Endothelial cell of umbilical vein (primary cell): Measurements from ENCODE around the gene ANP32E. TPM values are rescaled to one million over a fixed set of nuclear protein-coding genes. Genes with fewer than 3 reads are reported as not detected.
A peak's percentile ranks its signal among the peaks of the same experiment; 100 is the strongest.

Source experiments
- BruUV-seq: library from RNA; stranded (reverse); fragments of 400-500 nt; replicated peaks from 2 replicates; lab custom pipeline; 2021; lab: Mats Ljungman, UMichigan
- CTCF ChIA-PET: fragments of 300-600, 350-600 bp; sonication (Branson Sonifier 250); formaldehyde crosslinking; loops from one replicate; lab custom pipeline; 2021; ENCODE audit warnings: antibody characterized with exemption, inconsistent platforms; lab: Charles Lee
- POLR2A ChIA-PET: fragments of 300-600, 350-600 bp; sonication (Branson Sonifier 250); formaldehyde crosslinking; loops from one replicate; lab custom pipeline; 2021; ENCODE audit warnings: antibody characterized with exemption, inconsistent platforms; lab: Charles Lee
- DNase-seq: peaks from one replicate; pipeline ENCODE4 v3.0.0-alpha.2; 2011; ENCODE audit warnings: low read depth, low spot score
- FAIRE-seq: peaks from 2 replicates; lab custom pipeline; 2011; peaks lifted over from hg19 to GRCh38; lab: Jason Lieb, UNC
- H2AFZ ChIP-seq: 2 replicates; pipeline ENCODE4 v1.6.0; 2012; ENCODE audit warnings: low read depth, low read length, control low read depth, inconsistent platforms
- H3K27ac ChIP-seq: 2 replicates; pipeline ENCODE4 v1.5.1; 2011; ENCODE audit warnings: low read depth, mild to moderate bottlenecking, control low read depth, low read length, moderate library complexity; ENCODE audit not compliant: insufficient read depth
- H3K27me3 ChIP-seq, 2 experiments: 2 replicates each; pipeline versions ENCODE4 v1.6.0 to v1.6.1; 2011; ENCODE audit warnings: low read length in 2 of 2, mixed read lengths in 1 of 2; ENCODE audit not compliant: control insufficient read depth in 2 of 2, insufficient read depth in 2 of 2
- H3K36me3 ChIP-seq, 2 experiments: 2 replicates in 1 of 2; 3 replicates in 1 of 2; pipeline ENCODE4 v1.5.1; 2011; ENCODE audit warnings: low read length in 2 of 2, mild to moderate bottlenecking in 1 of 2, moderate library complexity in 1 of 2; ENCODE audit not compliant: control insufficient read depth in 2 of 2, insufficient read depth in 2 of 2; ENCODE audit errors: extremely low read depth in 1 of 2
- H3K4me1 ChIP-seq: 3 replicates; pipeline ENCODE4 v1.5.1; 2011; ENCODE audit warnings: mild to moderate bottlenecking, low read length; ENCODE audit not compliant: control insufficient read depth, insufficient read depth; ENCODE audit errors: extremely low read depth
- H3K4me2 ChIP-seq: 2 replicates; pipeline ENCODE4 v1.6.1; 2011; ENCODE audit warnings: low read length, control low read depth, mixed read lengths; ENCODE audit not compliant: insufficient read depth
- H3K4me3 ChIP-seq, 3 experiments: fragments of 200-600 bp in 1 of 3; sonication (generic), shearing (Covaris generic) in 1 of 3; replicated peaks in 1 of 3; 2 replicates each; pipeline ENCODE4 v1.5.1; 2011 to 2016; ENCODE audit warnings: control low read depth in 3 of 3, low read length in 3 of 3, mild to moderate bottlenecking in 2 of 3, inconsistent platforms in 1 of 3, low read depth in 1 of 3, moderate library complexity in 1 of 3; ENCODE audit not compliant: insufficient read depth in 1 of 3
- H3K79me2 ChIP-seq: 2 replicates; pipeline ENCODE4 v1.6.0; 2012; ENCODE audit warnings: low read length, inconsistent platforms; ENCODE audit not compliant: control insufficient read depth, insufficient read depth
- H3K9ac ChIP-seq: replicated peaks from 2 replicates; pipeline ENCODE3; 2011; ENCODE audit warnings: low read length, control low read depth; ENCODE audit not compliant: insufficient read depth; ENCODE audit errors: extremely low read depth
- H3K9me1 ChIP-seq: replicated peaks from 3 replicates; pipeline ENCODE4 v1.6.0; 2011; ENCODE audit warnings: mild to moderate bottlenecking, low read length; ENCODE audit not compliant: control insufficient read depth, insufficient read depth; ENCODE audit errors: extremely low read depth
- H3K9me3 ChIP-seq: replicated peaks from 2 replicates; pipeline ENCODE4 v1.5.1; 2012; ENCODE audit warnings: low read length, inconsistent platforms; ENCODE audit not compliant: control insufficient read depth, insufficient read depth
- H4K20me1 ChIP-seq: replicated peaks from 2 replicates; pipeline ENCODE3; 2011; ENCODE audit warnings: mild to moderate bottlenecking, low read length; ENCODE audit not compliant: control insufficient read depth, insufficient read depth; ENCODE audit errors: extremely low read depth
- EZH2 ChIP-seq: IDR thresholded peaks from 2 replicates; pipeline ENCODE4 v1.6.1; 2012; ENCODE audit warnings: borderline replicate concordance, low read depth, mild to moderate bottlenecking, moderate library complexity, low read length, inconsistent platforms; ENCODE audit not compliant: severe bottlenecking
- FOS ChIP-seq: IDR thresholded peaks from 2 replicates; pipeline ENCODE4 v1.6.1; 2011; ENCODE audit warnings: mild to moderate bottlenecking, low read length, moderate library complexity, borderline replicate concordance; ENCODE audit not compliant: insufficient read depth
- GATA2 ChIP-seq: IDR thresholded peaks from 2 replicates; pipeline ENCODE4 v1.7.0; 2011; ENCODE audit warnings: low read depth, mild to moderate bottlenecking, moderate library complexity, mixed read lengths, low read length; ENCODE audit not compliant: insufficient read length, insufficient read depth
- JUN ChIP-seq: IDR thresholded peaks from 2 replicates; pipeline ENCODE4 v1.6.1; 2011; ENCODE audit warnings: borderline replicate concordance, low read depth; ENCODE audit not compliant: insufficient read length, insufficient read depth
- MYC ChIP-seq: IDR thresholded peaks from one replicate; pipeline ENCODE4 v1.6.1; 2011; ENCODE audit warnings: mild to moderate bottlenecking, low read depth, low read length
- POLR2A ChIP-seq: IDR thresholded peaks from 2 replicates; pipeline ENCODE4 v1.6.1; 2012; ENCODE audit warnings: low read depth, mild to moderate bottlenecking, control low read depth, low read length
- POLR2AphosphoS5 ChIP-seq: IDR thresholded peaks from 2 replicates; pipeline ENCODE4 v1.6.1; 2012; ENCODE audit warnings: low read depth, mild to moderate bottlenecking, control low read depth, low read length, moderate library complexity; ENCODE audit not compliant: insufficient read depth
- dilution Hi-C: fragments of 300-500 bp; cut with MboI; formaldehyde crosslinking; loops from one replicate; pipeline ENCODE4 v1.15.0; 2019; ENCODE audit warnings: low sequenced_read_pairs; ENCODE audit not compliant: extremely low pct_ligation_motif_present
- intact Hi-C: fragments of 100-400 bp; cut with micrococcal nuclease; formaldehyde crosslinking; loops from one replicate; pipeline ENCODE4 v1.10.0; 2022
- polyA plus RNA-seq, 4 experiments: library from polyadenylated mRNA; depleted of rRNA in 3 of 4; stranded (reverse) in 3 of 4; unstranded in 1 of 4; fragments of >200 nt; gene quantifications; 2 replicates each; pipeline versions ENCODE4 v1.2.1 to v1.2.3, GENCODE V29; 2011 to 2012; ENCODE audit warnings: missing spikeins in 1 of 4
- total RNA-seq: library from RNA; stranded (reverse); gene quantifications from 2 replicates; pipeline ENCODE4 v1.2.3, GENCODE V29; 2021
- TF ChIP-seq, protein P1 (sequence below), 2 donors: IDR thresholded peaks; 1 replicate in 1 of 2; 2 replicates in 1 of 2; pipeline ENCODE4 v1.5.1; 2011; ENCODE audit warnings: low read length in 2 of 2, mild to moderate bottlenecking in 2 of 2, moderate library complexity in 2 of 2, control low read depth in 1 of 2, inconsistent platforms in 1 of 2, low read depth in 1 of 2; ENCODE audit not compliant: insufficient read depth in 1 of 2; ENCODE audit errors: extremely low read depth in 1 of 2
- TF ChIP-seq, protein P2 (sequence below): IDR thresholded peaks from 2 replicates; pipeline ENCODE4 v1.6.1; 2011; ENCODE audit not compliant: insufficient read depth, insufficient read length

ANP32E gene
- total and polyA plus RNA-seq, 2 donors (not counting 3 experiments of a cell fraction or from before 2014, with no cell fraction given) = 6.8 to 53.4 TPM

DNA sequence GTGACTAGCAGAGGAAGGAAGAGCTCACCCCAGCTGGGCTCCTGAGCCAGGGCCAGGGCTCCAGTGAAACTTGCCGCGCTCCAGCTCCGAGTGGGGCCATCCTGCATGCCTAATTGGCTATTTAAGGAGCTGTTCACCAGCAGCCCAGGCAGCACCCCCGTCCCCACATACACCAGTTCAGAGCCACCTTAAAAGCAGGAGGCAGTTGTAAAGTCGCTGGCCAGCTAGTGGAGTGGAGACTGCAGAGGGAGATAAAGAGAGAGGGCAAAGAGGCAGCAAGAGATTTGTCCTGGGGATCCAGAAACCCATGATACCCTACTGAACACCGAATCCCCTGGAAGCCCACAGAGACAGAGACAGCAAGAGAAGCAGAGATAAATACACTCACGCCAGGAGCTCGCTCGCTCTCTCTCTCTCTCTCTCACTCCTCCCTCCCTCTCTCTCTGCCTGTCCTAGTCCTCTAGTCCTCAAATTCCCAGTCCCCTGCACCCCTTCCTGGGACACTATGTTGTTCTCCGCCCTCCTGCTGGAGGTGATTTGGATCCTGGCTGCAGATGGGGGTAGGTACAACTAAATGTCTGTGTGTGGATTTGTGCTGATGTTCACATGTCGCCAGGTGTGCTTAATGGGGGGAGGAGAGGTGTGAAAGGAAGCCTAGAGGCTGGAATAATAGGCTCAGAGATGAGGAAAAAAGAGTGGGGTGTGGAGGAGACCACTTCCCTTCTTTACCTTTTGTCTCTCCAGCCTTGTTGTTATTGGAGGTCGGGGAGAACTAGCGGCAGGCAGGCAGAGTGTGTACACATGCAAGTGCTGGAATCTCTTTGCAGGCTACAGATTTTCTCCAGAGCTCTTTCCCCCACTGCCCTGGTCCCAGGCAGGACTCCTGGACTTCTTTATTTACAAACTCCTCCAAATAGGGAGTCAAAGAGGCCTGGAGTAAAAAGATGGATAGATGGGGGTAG, 22.0 kb upstream of the ANP32E start, which contains the start of gene CA14:
CA14 (plus strand) TSS at position 151 of the 962 bp plus-strand sequence; CDS start at position 506, 355 bp downstream.
- Histone ChIP-seq H3K4me1 (peaks cover 7% of the 10 kb centered on the region), H3K9me1 (no peaks in the 10 kb centered on the region), H3K27ac (no peak within 1 kb of the TSS), H4K20me1 (no peaks in the 10 kb centered on the region), H3K36me3 (no peaks in the 10 kb centered on the region), H3K9ac (no peak within 1 kb of the TSS), H3K27me3 (peaks cover 15 to 27% of the 10 kb centered on the region in 2 experiments), H3K4me3 (no peak within 1 kb of the TSS), H3K4me2 (no peak within 1 kb of the TSS), H3K79me2 (no peaks in the 10 kb centered on the region), H2AFZ (peak within 1 kb of the TSS; percentile 0), H3K9me3 (no peaks in the 10 kb centered on the region)
- FAIRE-seq = no peak
- DNase-seq = no peak
- dilution Hi-C loops = no loop called here
- no TSS peak for BruUV-seq
- intact Hi-C loops = loop anchor here (5.0 kb wide), 1 partner anchor 664 kb away; no protein-coding TSS in a partner anchor
- POLR2A ChIA-PET = no interaction called here
- no peak for TF ChIP-seq EZH2
- no peak for TF ChIP-seq POLR2A
- TF ChIP-seq MYC = no peak
- TF ChIP-seq FOS = no peak
- no peak for TF ChIP-seq JUN
- TF ChIP-seq, protein P1, sequence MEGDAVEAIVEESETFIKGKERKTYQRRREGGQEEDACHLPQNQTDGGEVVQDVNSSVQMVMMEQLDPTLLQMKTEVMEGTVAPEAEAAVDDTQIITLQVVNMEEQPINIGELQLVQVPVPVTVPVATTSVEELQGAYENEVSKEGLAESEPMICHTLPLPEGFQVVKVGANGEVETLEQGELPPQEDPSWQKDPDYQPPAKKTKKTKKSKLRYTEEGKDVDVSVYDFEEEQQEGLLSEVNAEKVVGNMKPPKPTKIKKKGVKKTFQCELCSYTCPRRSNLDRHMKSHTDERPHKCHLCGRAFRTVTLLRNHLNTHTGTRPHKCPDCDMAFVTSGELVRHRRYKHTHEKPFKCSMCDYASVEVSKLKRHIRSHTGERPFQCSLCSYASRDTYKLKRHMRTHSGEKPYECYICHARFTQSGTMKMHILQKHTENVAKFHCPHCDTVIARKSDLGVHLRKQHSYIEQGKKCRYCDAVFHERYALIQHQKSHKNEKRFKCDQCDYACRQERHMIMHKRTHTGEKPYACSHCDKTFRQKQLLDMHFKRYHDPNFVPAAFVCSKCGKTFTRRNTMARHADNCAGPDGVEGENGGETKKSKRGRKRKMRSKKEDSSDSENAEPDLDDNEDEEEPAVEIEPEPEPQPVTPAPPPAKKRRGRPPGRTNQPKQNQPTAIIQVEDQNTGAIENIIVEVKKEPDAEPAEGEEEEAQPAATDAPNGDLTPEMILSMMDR (IDR thresholded peaks at IDR 0.05; ENCODE audit: extremely low read depth in 1 of 2, insufficient read depth in 1 of 2, low read depth in 1 of 2, low read length in 2 of 2) = no peak
- no peak for TF ChIP-seq POLR2AphosphoS5
- no peak for TF ChIP-seq GATA2
- TF ChIP-seq, protein P2, sequence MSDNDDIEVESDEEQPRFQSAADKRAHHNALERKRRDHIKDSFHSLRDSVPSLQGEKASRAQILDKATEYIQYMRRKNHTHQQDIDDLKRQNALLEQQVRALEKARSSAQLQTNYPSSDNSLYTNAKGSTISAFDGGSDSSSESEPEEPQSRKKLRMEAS = no peak
- CTCF ChIA-PET = interaction anchor here (1.2 to 13.2 kb wide), 3 partner anchors 10 to 172 kb away, joined by 3 to 466 read pairs (median 8); partner anchors contain the start of genes APH1A, C1orf54 and CIART
